ENCODE measurements around the gene ITK.
"Not testable (repeated sequence)": the region's sequence is repeated elsewhere in the genome, so short reads cannot be mapped to it uniquely, and the experiment has no call there.

ITK gene

GRCh38 chr5:157213527-157214243, 33.0 kb downstream of the ITK start:
- no peak for DNase-seq

- DNase-seq, result no peak
Observed at GRCh38 chr5:157214415-157214814, 33.8 kb downstream of the ITK start.

GRCh38 chr5:157214861-157215513, 34.3 kb downstream of the ITK start:
- no peak for DNase-seq

GRCh38 chr5:157215514-157216167, 35.0 kb downstream of the ITK start:
- DNase-seq, result no peak

- DNase-seq, result no peak
Observed at GRCh38 chr5:157216391-157217142, 35.9 kb downstream of the ITK start.

GRCh38 chr5:157217289-157218024, 36.8 kb downstream of the ITK start:
- no peak for DNase-seq

- no peak for DNase-seq
Observed at GRCh38 chr5:157219491-157220271, 39.0 kb downstream of the ITK start.

GRCh38 chr5:157221959-157222358, 41.3 kb downstream of the ITK start:
- DNase-seq, result no peak

GRCh38 chr5:157222506-157223230, 42.0 kb downstream of the ITK start:
- no peak for DNase-seq

GRCh38 chr5:157225469-157226422, 45.1 kb downstream of the ITK start:
- DNase-seq, result no peak

GRCh38 chr5:157230610-157231009, 50.0 kb downstream of the ITK start:
- no peak for DNase-seq

GRCh38 chr5:157232706-157233105, 52.1 kb downstream of the ITK start:
- DNase-seq, result no peak

- no peak for DNase-seq
Observed at GRCh38 chr5:157233515-157233914, 52.9 kb downstream of the ITK start.

GRCh38 chr5:157236423-157236822, 55.8 kb downstream of the ITK start:
- no peak for DNase-seq

GRCh38 chr5:157241483-157241882, 60.8 kb downstream of the ITK start:
- no peak for DNase-seq

GRCh38 chr5:157244704-157245103, 64.1 kb downstream of the ITK start:
- not testable (repeated sequence) for DNase-seq

- no peak for DNase-seq
Observed at GRCh38 chr5:157245476-157245875, 64.8 kb downstream of the ITK start.

- no peak for DNase-seq
Observed at GRCh38 chr5:157245886-157246285, 65.2 kb downstream of the ITK start.

GRCh38 chr5:157247267-157247666, 66.6 kb downstream of the ITK start:
- DNase-seq, result no peak

Data from SHP77 treated with DMSO at 0.1 percent for 48 hours (cell line).